ENCODE measurements around the gene CHN2. TPM values are rescaled to one million over a fixed set of nuclear protein-coding genes. Genes with fewer than 3 reads are reported as not detected.

The CHN2 gene
- total RNA-seq, 2 experiments from 2014 or later: 1.7 to 1.8 TPM

- intact Hi-C loops (cut with micrococcal nuclease): no loop called here
- Mint-ChIP-seq H3K36me3 (ENCODE audit: low read depth) (no peaks in the 10 kb centered on the region), H3K9me3 (no peaks in the 10 kb centered on the region), H3K27me3 (peaks cover 2% of the 10 kb centered on the region), H3K27ac (no peak overlapping the region), H3K4me1 (ENCODE audit: low read depth) (no peaks in the 10 kb centered on the region), H3K4me3 (no peak overlapping the region)
- DNase-seq (no peak), ATAC-seq (no peak)
- no peak for TF ChIP-seq CTCF (IDR thresholded peaks at IDR 0.05)
- CTCF ChIA-PET: interaction anchor here (1.2 kb wide), 1 partner anchor 24 kb away, joined by 5 read pairs; no protein-coding TSS in a partner anchor
- POLR2A ChIA-PET: no interaction called here
These were observed 19.5 kb downstream of the CHN2 start for GRCh38 chr7:29214056-29214455.

GRCh38 chr7:29214816-29215215, 20.2 kb downstream of the CHN2 start:
- POLR2A ChIA-PET: no interaction called here
- Mint-ChIP-seq H3K4me1 (ENCODE audit: low read depth) (no peaks in the 10 kb centered on the region), H3K36me3 (ENCODE audit: low read depth) (no peaks in the 10 kb centered on the region), H3K27ac (no peak overlapping the region), H3K9me3 (no peaks in the 10 kb centered on the region), H3K4me3 (no peak overlapping the region), H3K27me3 (peaks cover 2% of the 10 kb centered on the region)
- intact Hi-C loops (cut with micrococcal nuclease): no loop called here
- CTCF ChIA-PET: no interaction called here
- TF ChIP-seq CTCF (IDR thresholded peaks at IDR 0.05): no peak
- ATAC-seq (no peak), DNase-seq (no peak)

GRCh38 chr7:29216128-29216527, 21.6 kb downstream of the CHN2 start:
- no peaks in the 10 kb centered on the region for H3K9me3 Mint-ChIP-seq
- intact Hi-C loops (cut with micrococcal nuclease): no loop called here
- H3K27me3 Mint-ChIP-seq: peaks cover 2% of the 10 kb centered on the region
- TF ChIP-seq CTCF (IDR thresholded peaks at IDR 0.05): no peak
- ChIA-PET POLR2A (no interaction called here), CTCF (interaction anchor here (2.8 kb wide), 1 partner anchor 26 kb away, joined by 10 read pairs; no protein-coding TSS in a partner anchor)
- ATAC-seq (no peak), DNase-seq (no peak)
- no peak overlapping the region for H3K4me3 Mint-ChIP-seq
- no peaks in the 10 kb centered on the region for H3K36me3 Mint-ChIP-seq (ENCODE audit: low read depth)
- no peak overlapping the region for H3K27ac Mint-ChIP-seq
- no peaks in the 10 kb centered on the region for H3K4me1 Mint-ChIP-seq (ENCODE audit: low read depth)

- no peak overlapping the region for H3K4me3 Mint-ChIP-seq
- ATAC-seq (no peak), DNase-seq (no peak)
- H3K9me3 Mint-ChIP-seq: peaks cover 4% of the 10 kb centered on the region
- H3K27me3 Mint-ChIP-seq: peaks cover 2% of the 10 kb centered on the region
- H3K36me3 Mint-ChIP-seq (ENCODE audit: low read depth): peaks cover 2% of the 10 kb centered on the region
- CTCF ChIA-PET: interaction anchor here (1.2 to 2.8 kb wide), 3 partner anchors 27 to 295 kb away, joined by 3 to 10 read pairs (median 3); no protein-coding TSS in a partner anchor
- POLR2A ChIA-PET: no interaction called here
- intact Hi-C loops (cut with micrococcal nuclease): no loop called here
- no peak for TF ChIP-seq CTCF (IDR thresholded peaks at IDR 0.05)
- no peak overlapping the region for H3K27ac Mint-ChIP-seq
- H3K4me1 Mint-ChIP-seq (ENCODE audit: low read depth): no peaks in the 10 kb centered on the region
These were observed 22.5 kb downstream of the CHN2 start for GRCh38 chr7:29217113-29217512.

GRCh38 chr7:29224726-29225125, 30.2 kb downstream of the CHN2 start:
- Mint-ChIP-seq H3K27ac (no peak overlapping the region), H3K4me3 (no peak overlapping the region), H3K27me3 (no peaks in the 10 kb centered on the region), H3K36me3 (ENCODE audit: low read depth) (peaks cover 2% of the 10 kb centered on the region), H3K9me3 (peaks cover 4% of the 10 kb centered on the region), H3K4me1 (ENCODE audit: low read depth) (no peaks in the 10 kb centered on the region)
- intact Hi-C loops (cut with micrococcal nuclease): no loop called here
- ATAC-seq (no peak), DNase-seq (no peak)
- TF ChIP-seq CTCF (IDR thresholded peaks at IDR 0.05): no peak
- ChIA-PET CTCF (no interaction called here), POLR2A (no interaction called here)

Data from activated CD8-positive, alpha-beta T cell treated with anti-CD3 and anti-CD28 coated beads for 36 hours (primary cell).